Measurements from ENCODE around the gene BARD1. TPM values are rescaled to one million over a fixed set of nuclear protein-coding genes. Genes with fewer than 3 reads are reported as not detected.

The BARD1 gene
- total RNA-seq, 1 experiment from 2014 or later: 11.9 TPM

- DNase-seq (ENCODE audit: low spot score): no peak
Measured at GRCh38 chr2:214676421-214677089, 132.9 kb downstream of the BARD1 start.
